ENCODE data around the gene PRIM2. TPM values are rescaled to one million over a fixed set of nuclear protein-coding genes. Genes with fewer than 3 reads are reported as not detected.

PRIM2 gene
- total RNA-seq, 3 donors from 2014 or later (not counting 1 experiment from before 2014, with no cell fraction given) = 16.0 to 27.5 (median 18.3) TPM

DNA sequence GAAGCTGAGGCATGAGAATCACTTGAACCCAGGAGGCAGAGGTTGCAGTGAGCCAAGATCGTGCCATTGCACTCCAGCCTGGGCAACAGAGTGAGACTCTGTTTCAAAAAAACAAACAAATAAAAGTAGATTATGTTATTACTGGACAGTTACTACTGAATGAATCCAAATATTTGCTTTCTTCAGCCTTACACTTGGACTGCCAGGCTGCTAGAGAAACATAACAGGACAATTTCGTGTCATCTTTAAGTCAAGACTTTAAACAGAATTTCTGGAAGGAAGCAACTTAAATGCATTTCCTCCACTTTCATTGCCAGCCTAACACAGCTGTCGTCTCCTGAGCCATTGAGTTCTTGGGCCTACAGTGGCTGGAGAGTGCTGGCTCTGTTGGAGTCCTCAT, 42.0 kb upstream of the PRIM2 start:
- peaks cover 23 to 38% of the 10 kb centered on the region in 2 donors for H3K27me3 Mint-ChIP-seq (ENCODE audit: low read depth in 2 of 2)

DNA sequence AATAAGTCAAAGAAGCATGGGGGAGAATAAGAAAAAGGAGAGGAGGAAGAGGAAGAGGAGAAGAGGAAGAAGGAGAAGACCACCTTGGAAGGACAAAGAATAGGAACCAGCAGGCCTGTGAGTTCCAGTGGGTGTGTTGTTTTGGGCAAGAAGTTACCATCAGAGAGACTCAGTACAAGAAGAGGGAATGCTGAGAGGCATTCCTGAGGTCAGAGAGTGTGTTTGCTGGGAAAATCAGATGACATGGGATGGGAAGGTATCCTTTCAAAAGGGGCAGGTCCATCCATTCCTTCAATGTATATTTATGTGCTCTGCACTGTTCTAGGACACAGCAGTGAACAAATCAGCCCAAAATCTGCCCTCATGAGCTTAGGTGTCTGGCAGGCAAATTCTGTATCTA, 40.5 kb upstream of the PRIM2 start:
- no peak for DNase-seq
- Histone ChIP-seq H3K9me3 (ENCODE audit: control insufficient read depth, insufficient read depth, low read length) (no peaks in the 10 kb centered on the region), H3K27me3 (ENCODE audit: control insufficient read depth, insufficient read depth, low read length) (no peaks in the 10 kb centered on the region), H3K4me1 (ENCODE audit: control insufficient read depth, insufficient read depth, low read length) (no peaks in the 10 kb centered on the region), H3K4me3 (ENCODE audit: low read length) (no peak overlapping the region), H3K36me3 (ENCODE audit: control insufficient read depth, insufficient read depth, low read length) (no peaks in the 10 kb centered on the region), H3K27ac (ENCODE audit: low read length) (no peak overlapping the region)
- Mint-ChIP-seq H3K4me3 (no peak overlapping the region), H3K36me3 (no peaks in the 10 kb centered on the region), H3K4me1 (no peaks in the 10 kb centered on the region), H3K9me3 (no peaks in the 10 kb centered on the region), H3K27me3 (ENCODE audit: low read depth in 2 of 2) (peaks cover 15 to 28% of the 10 kb centered on the region in 2 donors), H3K27ac (no peak overlapping the region)
- no peak for ATAC-seq
- intact Hi-C loops (cut with micrococcal nuclease) = no loop called here
- TF ChIP-seq, protein P1, sequence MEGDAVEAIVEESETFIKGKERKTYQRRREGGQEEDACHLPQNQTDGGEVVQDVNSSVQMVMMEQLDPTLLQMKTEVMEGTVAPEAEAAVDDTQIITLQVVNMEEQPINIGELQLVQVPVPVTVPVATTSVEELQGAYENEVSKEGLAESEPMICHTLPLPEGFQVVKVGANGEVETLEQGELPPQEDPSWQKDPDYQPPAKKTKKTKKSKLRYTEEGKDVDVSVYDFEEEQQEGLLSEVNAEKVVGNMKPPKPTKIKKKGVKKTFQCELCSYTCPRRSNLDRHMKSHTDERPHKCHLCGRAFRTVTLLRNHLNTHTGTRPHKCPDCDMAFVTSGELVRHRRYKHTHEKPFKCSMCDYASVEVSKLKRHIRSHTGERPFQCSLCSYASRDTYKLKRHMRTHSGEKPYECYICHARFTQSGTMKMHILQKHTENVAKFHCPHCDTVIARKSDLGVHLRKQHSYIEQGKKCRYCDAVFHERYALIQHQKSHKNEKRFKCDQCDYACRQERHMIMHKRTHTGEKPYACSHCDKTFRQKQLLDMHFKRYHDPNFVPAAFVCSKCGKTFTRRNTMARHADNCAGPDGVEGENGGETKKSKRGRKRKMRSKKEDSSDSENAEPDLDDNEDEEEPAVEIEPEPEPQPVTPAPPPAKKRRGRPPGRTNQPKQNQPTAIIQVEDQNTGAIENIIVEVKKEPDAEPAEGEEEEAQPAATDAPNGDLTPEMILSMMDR (IDR thresholded peaks at IDR 0.05) = no peak

More for the DNA sequence above, 42.0 kb upstream of the PRIM2 start:
- no peaks in the 10 kb centered on the region for H3K4me1 ChIP-seq (ENCODE audit: control insufficient read depth, insufficient read depth, low read length)
- no peak overlapping the region for H3K4me3 Mint-ChIP-seq
- DNase-seq (no peak), ATAC-seq (no peak)
- TF ChIP-seq, protein P1 (IDR thresholded peaks at IDR 0.05) = no peak
- no peaks in the 10 kb centered on the region for H3K9me3 Mint-ChIP-seq
- H3K27ac Mint-ChIP-seq = no peak overlapping the region
- no peaks in the 10 kb centered on the region for H3K9me3 ChIP-seq (ENCODE audit: control insufficient read depth, insufficient read depth, low read length)
- WGBS (ENCODE audit: insufficient coverage) = 78% methylated on average over 2 of the region's 3 CpGs
- no peaks in the 10 kb centered on the region for H3K36me3 Mint-ChIP-seq
- no peaks in the 10 kb centered on the region for H3K27me3 ChIP-seq (ENCODE audit: control insufficient read depth, insufficient read depth, low read length)
- intact Hi-C loops (cut with micrococcal nuclease) = no loop called here
- no peaks in the 10 kb centered on the region for H3K4me1 Mint-ChIP-seq
- H3K36me3 ChIP-seq (ENCODE audit: control insufficient read depth, insufficient read depth, low read length) = no peaks in the 10 kb centered on the region
- H3K27ac ChIP-seq (ENCODE audit: low read length) = no peak overlapping the region
- H3K4me3 ChIP-seq (ENCODE audit: low read length) = no peak overlapping the region

DNA sequence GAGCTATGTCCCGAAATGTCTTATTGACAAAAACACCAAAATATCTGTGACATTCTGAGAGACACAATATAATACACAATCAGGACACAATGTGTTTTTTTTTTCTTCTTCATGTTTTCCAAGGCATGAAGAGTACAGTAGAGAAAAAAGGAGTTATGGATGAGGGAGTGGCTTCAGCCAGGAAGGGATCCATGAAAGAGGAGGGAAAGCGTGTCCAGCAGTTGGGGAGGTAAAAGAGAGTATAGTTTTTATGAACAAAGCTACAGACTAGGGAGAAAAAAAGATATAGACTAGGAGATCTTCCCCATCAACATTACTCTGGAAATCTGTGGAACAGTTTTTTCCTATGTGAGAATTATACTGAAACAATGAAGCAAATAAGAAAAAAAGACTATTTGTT, 38.9 kb upstream of the PRIM2 start:
- no peak overlapping the region for H3K4me3 ChIP-seq (ENCODE audit: low read length)
- DNase-seq (no peak), ATAC-seq (no peak)
- H3K27me3 Mint-ChIP-seq (ENCODE audit: low read depth in 2 of 2) = peaks cover 9 to 28% of the 10 kb centered on the region in 2 donors
- H3K9me3 Mint-ChIP-seq = no peaks in the 10 kb centered on the region
- TF ChIP-seq, protein P1 (IDR thresholded peaks at IDR 0.05) = no peak
- no peak overlapping the region for H3K4me3 Mint-ChIP-seq
- no peaks in the 10 kb centered on the region for H3K9me3 ChIP-seq (ENCODE audit: control insufficient read depth, insufficient read depth, low read length)
- H3K36me3 Mint-ChIP-seq = no peaks in the 10 kb centered on the region
- 69% methylated on average over 2 of the region's 2 CpGs for WGBS (ENCODE audit: insufficient coverage)
- H3K4me1 Mint-ChIP-seq = no peaks in the 10 kb centered on the region
- no peak overlapping the region for H3K27ac Mint-ChIP-seq
- no peaks in the 10 kb centered on the region for H3K36me3 ChIP-seq (ENCODE audit: control insufficient read depth, insufficient read depth, low read length)
- H3K27ac ChIP-seq (ENCODE audit: low read length) = no peak overlapping the region
- no peaks in the 10 kb centered on the region for H3K4me1 ChIP-seq (ENCODE audit: control insufficient read depth, insufficient read depth, low read length)
- intact Hi-C loops (cut with micrococcal nuclease) = no loop called here
- H3K27me3 ChIP-seq (ENCODE audit: control insufficient read depth, insufficient read depth, low read length) = no peaks in the 10 kb centered on the region

DNA sequence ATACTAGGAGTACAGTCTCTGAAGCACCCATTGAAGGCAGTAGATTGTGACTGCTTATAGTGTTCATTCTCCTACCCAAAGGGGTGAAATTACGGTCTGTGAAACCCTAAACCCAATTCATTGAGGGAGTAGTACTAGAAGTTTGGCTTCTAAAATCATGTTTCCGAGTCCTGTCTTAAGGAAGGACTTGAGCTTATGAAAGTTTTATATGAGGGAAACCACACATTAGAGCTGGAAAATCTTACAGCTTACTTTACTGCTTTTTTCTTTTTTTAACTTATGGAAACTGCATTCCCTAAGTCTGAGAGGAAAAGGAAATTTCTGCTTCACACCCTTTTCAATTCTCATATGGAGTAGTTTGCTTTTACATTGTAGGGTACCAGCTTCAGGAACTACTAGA, 38.4 kb upstream of the PRIM2 start:
- no peak for ATAC-seq
- intact Hi-C loops (cut with micrococcal nuclease) = no loop called here
- H3K36me3 ChIP-seq (ENCODE audit: control insufficient read depth, insufficient read depth, low read length) = no peaks in the 10 kb centered on the region
- no peak for DNase-seq
- WGBS (ENCODE audit: insufficient coverage) = 100% methylated on average over 2 of the region's 2 CpGs
- no peak overlapping the region for H3K27ac ChIP-seq (ENCODE audit: low read length)
- no peaks in the 10 kb centered on the region for H3K4me1 ChIP-seq (ENCODE audit: control insufficient read depth, insufficient read depth, low read length)
- H3K27me3 ChIP-seq (ENCODE audit: control insufficient read depth, insufficient read depth, low read length) = no peaks in the 10 kb centered on the region
- H3K36me3 Mint-ChIP-seq = no peaks in the 10 kb centered on the region
- H3K27ac Mint-ChIP-seq = no peak overlapping the region
- H3K9me3 Mint-ChIP-seq = no peaks in the 10 kb centered on the region
- H3K4me3 ChIP-seq (ENCODE audit: low read length) = no peak overlapping the region
- TF ChIP-seq, protein P1 (IDR thresholded peaks at IDR 0.05) = no peak
- H3K4me1 Mint-ChIP-seq = no peaks in the 10 kb centered on the region
- no peaks in the 10 kb centered on the region for H3K9me3 ChIP-seq (ENCODE audit: control insufficient read depth, insufficient read depth, low read length)
- peaks cover 9 to 28% of the 10 kb centered on the region in 2 donors for H3K27me3 Mint-ChIP-seq (ENCODE audit: low read depth in 2 of 2)
- H3K4me3 Mint-ChIP-seq = no peak overlapping the region
